HG02642 (cell line): ENCODE data around the gene NTM.

Experiments used
- ATAC-seq: cut with Tn5 transposase; IDR thresholded peaks from one replicate; pipeline ENCODE4 v1.9.1; 2021; ENCODE audit warnings: mild to moderate bottlenecking; ENCODE audit not compliant: unreplicated experiment, poor library complexity

The NTM gene

DNA sequence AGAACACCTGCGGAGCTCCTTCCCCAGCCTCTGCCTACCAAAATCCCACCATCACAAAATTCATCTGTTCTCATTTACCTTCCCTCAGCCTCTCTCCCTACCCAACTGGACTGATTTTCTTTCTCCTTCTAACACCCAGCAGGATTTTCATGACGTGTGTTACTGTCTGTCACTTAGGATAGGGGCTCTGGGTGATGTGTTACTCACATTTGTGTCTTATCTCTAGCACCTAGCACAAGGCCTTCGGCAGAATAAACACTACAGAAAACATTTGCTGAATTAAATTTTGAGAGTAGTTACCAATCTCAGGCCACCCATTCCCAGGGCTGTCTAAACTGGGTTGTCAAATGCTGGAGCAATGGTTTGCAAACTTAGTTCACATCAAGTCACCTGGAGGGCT, 88.0 kb downstream of the NTM start:
- no peak for ATAC-seq

DNA sequence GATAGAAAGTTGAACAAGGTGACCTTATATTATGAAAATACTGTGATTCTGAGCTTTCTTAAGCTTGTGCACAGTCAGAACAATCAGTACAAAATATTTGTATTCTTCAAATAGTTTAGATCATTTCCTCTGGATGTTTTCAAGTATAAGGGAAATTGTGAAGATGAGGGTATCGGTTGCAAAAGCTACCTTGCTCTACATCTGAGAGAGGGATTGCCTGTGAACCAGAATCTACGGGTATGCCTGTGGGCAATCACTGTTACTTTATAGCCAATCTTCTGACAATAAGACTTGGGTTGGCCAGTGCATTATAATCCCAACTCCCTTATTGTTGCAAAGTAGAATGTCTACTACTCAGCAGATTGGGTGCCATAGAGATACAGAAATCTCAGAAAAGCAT, 90.5 kb downstream of the NTM start:
- no peak for ATAC-seq

DNA sequence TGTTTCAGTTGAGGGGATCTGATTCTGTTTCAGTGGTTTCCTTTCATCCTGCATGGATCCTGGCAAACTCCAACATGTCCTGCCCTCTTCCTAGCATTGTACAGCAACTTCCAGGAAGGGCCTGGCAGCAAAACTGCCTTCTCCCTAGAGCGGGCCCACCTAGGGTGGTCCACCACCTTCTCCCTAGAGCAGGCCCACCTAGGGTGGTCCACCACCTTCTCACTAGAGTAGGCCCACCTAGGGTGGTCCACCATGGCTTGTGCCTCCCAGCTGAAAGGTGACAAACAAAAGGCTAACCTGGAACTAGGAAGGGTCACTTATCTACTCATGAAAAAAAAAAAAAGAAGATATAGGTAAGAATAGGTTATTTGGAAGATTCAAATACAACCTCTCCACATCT, 92.2 kb downstream of the NTM start:
- no peak for ATAC-seq

DNA sequence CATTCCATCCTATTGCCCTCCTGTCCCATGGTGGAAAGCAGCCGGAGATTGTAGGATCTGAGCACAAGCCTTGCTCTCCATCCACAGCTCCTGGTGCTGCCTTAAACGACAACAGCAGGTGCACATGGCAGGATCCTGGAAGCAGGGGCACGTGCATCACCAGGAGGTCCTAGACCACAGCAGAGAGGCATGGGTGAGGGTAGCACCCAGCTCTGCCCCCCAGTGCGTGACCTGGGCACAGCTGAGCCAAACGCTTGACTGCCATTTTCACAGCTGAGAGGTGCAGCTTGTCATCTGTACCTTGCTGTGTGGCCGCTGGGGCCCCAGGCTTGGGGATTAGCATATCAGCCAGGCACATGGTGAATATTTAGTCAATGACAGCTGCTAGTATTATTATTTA, 92.7 kb downstream of the NTM start:
- ATAC-seq: no peak

DNA sequence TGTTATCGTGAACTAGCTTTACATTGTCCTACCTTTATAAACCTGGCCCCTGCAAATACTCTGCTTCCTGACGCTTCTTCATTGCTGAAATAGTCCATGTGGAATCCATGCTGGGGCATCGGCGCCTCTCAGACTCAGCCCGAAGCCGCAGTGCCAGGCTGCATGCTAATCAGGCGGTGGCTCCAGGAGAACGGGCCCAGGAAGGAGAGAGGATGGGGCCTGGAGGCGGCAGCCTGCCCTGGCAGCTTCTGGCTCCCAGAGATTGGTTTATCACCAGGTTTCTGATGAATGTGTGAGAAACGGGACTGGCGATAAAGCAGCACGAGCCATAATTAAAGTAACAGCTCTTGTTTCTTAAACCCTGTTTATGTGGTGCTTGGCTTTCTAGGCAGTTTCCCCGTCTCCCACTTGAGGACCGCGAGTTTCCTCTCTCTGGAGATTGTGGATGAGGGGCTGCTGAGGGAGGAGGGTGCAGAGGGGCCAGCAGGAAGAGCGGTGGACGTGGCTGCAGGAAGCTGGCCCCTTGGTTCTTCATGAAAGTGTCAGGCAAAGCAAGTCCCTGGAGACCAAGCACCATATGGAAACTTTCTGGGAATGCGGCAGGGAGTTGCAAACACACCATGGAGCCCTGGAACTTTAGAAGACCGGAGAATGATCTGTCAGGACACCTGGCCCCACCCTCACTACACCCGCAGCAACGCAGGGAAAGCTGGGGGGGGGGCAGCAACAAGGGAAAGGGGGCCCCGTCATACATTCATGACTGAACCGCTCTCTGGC, 93.4 kb downstream of the NTM start:
- ATAC-seq: no peak

DNA sequence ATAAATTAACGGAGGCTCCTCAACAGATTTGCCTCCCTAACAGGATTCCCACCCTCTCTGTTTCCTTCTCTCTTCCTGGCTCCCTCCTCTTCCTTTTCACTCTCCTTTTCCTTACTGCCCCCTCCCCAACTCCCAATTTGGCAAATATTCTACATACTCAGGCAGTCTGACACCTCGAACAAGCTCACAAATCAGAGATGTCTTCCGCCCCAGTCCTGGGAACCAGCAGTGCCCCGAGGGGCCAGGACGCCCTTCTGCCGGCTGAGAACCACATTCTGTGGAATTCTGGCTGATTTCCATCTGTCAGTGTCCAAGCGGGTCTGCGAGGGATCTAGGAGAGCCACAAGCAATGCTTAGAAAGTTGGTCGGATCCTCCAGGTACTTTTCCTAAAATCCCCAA, 94.0 kb downstream of the NTM start:
- ATAC-seq: no peak

DNA sequence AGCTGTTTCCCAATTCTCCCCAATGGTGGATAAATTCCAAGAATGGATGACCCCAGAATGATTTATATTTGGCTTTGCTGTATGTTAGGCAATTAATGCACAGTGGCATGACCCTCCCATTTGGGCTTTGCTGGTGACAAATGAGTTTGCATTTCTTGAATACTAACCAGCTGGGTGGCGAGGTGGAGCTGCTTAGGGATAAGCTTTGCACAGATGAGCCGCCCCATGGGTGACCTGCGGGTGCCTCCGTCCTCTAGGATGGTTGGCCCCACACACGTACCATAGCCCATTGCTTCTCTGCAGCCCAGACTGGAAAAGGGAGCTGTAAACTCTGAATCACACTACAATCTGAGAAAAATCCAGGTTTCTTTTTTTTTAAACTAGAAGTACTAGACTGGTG, 94.6 kb downstream of the NTM start:
- no peak for ATAC-seq

DNA sequence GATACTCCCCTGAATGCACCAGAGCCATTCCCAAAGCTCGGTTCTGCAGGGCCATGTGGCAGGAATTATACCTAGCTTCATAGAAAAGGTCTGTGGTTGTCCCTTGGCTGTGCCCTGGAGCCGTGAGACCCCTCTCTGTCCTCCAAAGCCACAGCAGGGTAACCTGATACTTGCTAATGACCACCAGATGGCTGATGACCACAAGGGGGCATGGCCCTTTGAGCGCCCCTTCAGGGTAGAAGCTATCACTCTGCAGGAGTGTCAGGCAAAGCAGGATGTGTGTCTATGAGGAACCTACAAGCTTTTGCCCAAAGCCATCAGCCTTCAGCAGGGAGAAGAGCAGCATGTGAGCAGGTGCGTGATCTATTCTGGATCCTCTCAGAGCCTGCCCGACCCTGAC, 95.3 kb downstream of the NTM start:
- ATAC-seq: no peak

DNA sequence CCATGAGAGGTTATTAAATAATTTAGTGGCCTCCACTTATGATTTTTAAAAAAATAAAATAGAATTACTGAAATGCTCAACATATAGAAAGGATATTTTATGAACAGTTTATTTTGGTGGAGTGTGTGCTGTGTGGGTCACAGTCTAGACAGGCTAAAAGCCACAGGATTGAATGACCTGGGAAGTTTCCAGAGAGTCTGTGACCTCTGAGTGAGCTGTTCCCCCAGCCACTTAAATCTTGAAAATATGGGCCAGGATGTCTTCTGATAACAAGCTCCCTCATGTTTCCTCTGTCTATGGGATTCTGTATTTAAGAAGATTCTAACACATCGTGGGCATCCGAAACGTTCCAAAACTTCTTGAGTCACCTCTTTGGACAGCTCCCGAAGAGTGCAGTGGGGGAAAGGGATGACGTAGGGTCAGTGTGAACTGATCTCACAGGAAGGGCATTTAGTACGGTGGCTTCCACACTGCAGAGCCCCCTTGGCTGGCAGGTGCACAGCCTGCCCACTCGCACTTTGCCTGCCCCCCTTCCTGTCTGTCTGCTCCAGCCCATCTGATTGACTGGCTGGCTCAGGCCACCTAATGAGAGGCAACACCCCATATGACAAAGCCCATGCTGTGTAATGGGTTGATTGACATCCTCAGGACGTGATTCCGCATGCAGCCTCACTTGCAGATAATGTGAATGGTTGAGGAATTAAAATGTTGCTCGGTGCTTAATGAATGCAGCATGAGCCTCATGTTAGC, 97.4 kb downstream of the NTM start:
- no peak for ATAC-seq

DNA sequence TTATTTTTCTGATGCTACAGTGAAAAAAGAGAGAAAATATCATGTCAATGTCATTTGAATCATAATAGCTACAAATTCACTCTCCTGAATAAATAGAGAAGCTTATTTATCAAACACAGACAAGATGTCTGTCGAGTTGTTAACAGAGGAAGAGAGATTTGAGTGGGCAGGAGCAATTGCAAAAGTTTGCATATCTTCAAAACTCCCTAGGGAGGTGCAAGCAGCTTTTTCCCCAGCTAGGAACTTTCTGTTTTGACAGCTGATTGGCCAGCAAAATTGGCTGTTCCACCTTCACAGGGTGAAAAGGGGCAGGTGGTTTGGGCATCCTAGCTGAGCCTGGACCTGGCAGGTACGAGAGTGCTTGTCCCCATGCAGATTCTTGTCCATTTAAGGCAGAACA, 98.2 kb downstream of the NTM start:
- no peak for ATAC-seq

DNA sequence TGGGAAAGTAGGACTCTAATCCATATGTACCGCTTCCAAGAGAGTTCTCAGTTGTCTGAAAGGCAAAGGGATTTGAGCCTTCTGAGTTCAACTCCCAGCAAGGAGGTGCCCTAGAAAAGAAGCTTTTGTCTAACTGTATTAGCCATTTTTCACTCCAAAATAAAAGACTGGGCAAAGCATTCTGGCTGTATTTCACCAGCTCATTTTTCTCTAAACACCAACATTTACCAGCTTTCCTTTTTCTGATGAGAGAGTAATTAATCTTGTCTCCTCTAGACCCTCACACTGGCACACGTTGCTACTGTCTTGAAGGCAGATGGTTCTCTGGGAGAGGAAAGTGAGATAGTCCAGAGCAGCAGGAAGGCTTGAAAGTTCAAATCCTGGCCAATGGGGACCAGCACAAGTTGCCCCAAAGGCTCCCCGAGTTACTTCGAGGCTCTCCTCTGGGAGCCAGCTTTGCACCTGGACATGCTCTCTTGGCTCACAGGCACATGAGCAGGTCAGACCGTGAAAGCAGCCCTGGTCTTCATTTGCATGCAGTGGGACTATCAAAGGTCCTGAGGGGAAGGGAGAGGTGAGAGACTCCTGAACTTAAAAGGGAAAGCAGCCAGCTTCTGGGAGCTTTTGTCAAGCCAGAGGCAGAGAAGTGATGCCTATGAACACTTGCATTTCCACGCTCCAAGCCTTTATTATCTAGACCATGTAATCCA, 100.0 kb downstream of the NTM start:
- no peak for ATAC-seq

DNA sequence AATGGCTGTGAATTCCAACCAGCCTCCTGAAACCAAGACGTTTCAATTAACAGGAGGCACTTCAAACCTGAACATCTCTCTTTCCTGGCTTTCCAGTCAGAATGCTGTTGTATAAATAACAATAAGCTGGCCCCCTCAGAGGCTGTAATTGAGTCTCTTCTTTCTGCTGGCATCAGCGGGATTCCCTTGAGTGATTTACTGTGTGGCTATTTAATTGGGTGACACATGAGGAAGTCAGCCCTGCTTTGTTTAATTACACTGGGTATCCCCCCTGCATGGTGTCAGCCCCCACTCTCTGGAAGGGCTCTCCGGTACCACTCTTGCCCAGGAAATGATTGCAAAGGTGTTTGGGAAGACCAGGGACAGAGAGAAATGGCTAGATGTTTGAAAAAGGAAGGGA, 101.6 kb downstream of the NTM start:
- no peak for ATAC-seq

DNA sequence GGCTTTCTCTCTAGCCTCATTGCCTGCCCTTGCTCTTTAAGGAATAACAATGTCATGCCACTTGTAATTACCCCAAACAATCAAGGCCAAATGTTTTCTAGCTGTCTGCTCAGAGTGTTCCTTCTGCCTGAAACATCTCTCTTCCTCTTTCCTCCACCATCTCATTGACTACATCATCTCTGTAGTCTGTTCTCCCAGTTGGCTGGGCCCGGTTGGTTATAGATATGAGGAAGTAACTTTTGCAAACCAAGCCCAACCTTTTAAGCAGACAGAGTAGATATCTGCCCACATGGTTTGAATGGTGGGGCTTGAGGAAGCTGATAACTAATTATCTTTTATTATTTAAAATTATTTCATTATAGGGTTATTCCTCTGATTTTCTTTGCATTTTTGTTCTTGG, 104.5 kb downstream of the NTM start:
- no peak for ATAC-seq

DNA sequence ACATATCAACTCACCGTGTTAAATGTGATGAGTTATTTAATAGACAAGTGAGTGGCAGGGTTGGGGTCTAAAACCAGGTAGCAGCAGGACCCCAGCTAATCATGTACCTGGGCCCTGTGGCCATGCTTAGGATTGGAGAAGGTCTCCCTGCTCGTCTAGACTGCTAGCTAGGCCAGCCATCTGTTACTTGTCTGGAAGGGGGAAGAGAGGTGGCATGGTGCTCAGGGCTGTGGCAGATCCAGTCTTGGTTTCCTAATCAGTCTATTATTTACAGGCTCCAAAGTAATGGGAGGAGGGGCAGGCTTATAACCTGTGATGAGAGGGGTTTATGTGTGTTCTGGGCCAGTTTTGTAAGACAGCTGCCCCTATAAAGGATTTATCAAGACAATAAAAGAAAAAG, 105.9 kb downstream of the NTM start:
- ATAC-seq: no peak

DNA sequence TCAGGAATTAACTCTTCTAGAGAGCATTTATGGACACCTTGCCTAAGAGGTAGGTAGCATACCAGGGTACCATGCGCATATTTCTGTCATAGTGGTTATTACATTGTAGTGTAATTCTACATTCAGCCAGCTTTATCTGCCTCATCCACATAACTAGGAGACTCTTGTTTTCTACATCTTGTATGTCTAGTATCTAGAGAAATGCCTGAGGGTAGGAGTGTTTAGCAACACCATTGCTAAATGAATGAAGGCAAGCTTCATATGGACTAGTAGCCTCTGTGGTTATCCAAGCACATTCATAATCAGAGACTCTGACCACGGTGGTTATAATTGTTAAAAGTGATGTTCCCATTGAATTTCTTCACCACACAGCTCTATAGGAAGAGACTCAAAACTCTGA, 107.9 kb downstream of the NTM start:
- no peak for ATAC-seq

DNA sequence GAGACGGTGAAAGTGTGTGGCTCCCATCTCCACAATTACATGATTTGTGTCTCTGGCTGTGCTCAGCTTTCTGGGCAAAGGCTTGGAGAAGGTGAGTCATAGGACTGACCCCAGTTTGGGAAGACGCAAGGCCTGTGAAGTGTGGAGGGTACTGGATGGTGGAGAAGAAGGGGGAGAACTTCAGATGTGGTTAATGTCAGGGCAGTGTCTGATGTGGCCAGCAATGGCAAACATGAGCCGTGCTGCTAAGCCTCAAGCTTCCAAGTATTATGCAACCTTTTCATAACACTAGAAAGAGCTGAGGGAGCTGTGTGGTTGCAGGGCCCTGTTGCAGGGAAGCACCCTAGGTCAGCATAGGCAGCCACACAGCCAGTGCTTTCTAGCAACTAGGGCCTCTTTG, 110.9 kb downstream of the NTM start:
- ATAC-seq: no peak

DNA sequence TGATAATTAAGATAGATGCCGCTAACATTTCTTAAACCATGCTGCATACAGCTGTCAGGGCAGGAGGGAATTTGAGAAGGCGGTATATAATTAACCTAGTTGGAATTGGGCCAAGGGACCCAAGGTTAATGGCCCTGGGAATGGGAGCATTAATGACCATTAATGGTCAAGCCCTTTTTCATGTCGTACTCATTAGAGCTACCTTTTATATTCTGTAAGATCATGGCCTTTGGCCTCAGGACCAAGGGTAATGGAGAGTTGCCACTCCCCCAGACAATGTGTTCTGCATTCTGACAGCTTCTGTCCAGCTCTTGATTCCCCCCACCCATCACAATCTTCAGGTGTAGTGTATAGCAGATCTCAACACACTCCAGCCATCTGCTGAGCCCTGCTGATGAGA, 111.6 kb downstream of the NTM start:
- ATAC-seq: no peak

DNA sequence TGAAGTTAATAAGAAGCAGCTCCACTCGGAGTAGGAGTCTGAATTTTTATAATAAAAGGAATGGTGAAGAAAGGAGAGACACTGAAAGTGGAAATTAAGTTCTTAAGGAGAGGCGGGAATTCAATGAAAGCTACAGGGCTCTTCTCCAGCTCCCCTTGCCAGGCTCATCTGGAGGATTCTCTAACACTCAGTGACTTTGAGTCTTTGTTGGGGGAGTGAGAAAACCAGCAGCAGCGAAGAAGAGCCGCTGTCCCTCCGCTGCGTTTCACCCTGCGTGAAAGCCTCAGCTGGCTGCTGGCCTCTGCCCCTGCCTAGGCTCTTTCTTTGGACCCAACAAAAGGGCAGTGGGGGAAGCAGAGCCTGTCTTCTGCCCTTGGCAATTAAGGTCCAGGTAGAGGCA, 113.0 kb downstream of the NTM start:
- no peak for ATAC-seq

DNA sequence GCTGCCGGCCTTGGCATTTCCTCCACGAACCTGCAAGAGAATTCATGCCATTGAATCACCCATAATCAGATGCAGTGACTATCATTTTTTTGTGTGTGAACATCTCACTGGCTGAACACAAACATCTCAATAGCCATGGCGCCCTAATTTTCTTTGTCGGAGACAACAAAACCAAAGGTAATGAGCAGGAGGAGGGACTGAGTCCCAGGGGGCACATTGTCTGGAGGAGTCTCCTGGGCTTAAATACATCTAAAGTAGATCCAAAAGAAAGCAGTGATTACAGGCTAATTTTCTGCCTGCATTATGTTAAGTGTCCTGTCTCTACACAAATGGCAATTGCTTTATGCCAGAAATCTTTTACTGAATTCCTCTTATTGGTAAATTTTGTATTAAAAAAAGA, 113.5 kb downstream of the NTM start:
- no peak for ATAC-seq

DNA sequence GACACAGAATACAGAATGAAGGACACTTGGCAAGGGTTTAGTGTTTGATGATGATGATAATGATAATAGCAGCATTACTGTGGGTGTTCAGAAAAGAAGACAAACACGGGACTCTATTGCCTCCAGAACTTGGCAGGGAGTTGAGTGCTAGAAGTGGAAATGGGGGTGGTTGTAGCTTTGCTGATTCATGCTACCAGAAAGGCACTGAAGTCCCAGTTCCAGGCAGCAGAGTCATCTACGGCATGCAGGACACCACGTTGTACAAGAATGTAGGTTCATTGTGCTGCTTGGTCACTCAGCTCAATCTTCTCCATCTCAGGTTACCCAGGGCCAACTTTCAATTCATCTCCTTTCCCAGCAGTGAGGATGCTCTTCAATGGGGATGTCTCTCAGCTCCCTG, 115.7 kb downstream of the NTM start:
- no peak for ATAC-seq

DNA sequence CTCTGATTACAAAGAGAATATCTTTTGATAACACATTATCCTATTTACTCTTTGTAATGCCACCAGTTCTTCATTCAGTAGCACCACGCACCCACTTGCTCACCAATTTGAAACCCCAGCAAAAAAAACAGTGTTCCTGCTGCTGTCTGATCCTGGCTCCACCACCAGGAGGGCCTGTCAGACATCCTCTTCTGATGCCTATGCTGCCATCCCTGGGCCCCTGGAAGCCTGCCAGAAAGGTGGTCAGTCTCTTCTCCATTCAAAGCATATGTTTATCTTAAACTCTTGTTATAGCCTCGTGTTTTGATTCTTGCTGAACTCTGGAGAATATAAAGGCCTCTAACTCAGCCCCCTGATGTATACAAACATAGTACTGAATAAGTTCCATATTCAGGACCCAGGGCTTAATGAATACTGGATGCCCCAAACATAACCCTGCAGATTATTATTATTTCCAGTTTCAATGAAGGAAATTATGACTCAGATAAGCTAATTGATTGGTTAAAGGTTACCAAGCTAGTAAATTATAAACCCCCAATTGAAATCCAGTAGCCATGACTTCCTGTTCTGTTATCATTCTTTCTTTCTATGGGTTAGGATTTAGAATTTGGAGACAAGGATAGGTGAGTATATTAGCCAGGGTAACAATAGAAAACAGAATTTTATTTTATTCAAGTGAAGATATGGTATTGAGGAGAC, 116.7 kb downstream of the NTM start:
- ATAC-seq: no peak
